OCI-LY3 (cell line): ENCODE results near the gene SFXN1.

Experiments
- CTCF ChIP-seq: fragments of 200-600, 300-600 bp; sonication (generic); IDR thresholded peaks from 2 replicates; pipeline ENCODE4 v1.5.1; 2014; ENCODE audit warnings: antibody characterized with exemption, low read length, low read depth
- EZH2phosphoT487 ChIP-seq: fragments of 200-600 bp; shearing (Covaris generic); IDR thresholded peaks from 2 replicates; pipeline ENCODE4 v1.6.1; 2018; ENCODE audit warnings: antibody characterized with exemption, mixed run types, low read depth

GRCh38 chr5:175478384-175479124 lies at the start of gene SFXN1:
- TF ChIP-seq CTCF, result no peak
- TF ChIP-seq EZH2phosphoT487, result no peak
